Skeletal muscle cell (primary cell): ENCODE results near the gene EPS8.

ENCODE experiments used
- DNase-seq: peaks from one replicate; pipeline ENCODE4 v3.0.0-alpha.2; 2010; ENCODE audit warnings: low read depth
- H3K4me3 ChIP-seq: 2 replicates; pipeline ENCODE4 v1.5.1; 2011; ENCODE audit warnings: low read depth, mild to moderate bottlenecking, control low read depth, low read length, moderate library complexity

The EPS8 gene

DNA sequence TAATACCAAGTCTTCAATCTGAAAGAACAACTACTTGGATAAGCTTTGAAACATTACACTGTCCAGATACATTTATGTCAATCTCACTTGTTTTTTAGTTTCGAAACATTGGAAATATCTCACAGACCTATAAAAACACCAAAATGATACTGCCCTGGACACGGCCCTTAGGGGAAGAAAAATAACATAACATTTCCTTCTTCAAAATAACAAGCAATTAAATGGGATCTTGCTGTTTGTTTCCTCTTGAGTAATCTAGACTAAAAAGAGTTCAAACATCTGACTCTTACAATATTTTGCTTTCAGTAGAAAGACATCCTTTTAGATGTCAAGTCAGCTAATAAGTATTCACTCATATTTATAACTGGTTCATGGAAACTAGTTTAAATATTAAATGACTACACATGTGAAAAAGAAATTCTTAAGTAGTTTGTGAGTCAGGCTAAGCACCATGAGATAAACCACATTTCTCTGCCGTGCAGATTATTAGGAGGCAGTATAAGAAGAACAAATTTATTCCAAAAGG is 87.5 kb downstream of the EPS8 start:
- no peak overlapping the region for H3K4me3 ChIP-seq
- DNase-seq = peak; percentile 45

DNA sequence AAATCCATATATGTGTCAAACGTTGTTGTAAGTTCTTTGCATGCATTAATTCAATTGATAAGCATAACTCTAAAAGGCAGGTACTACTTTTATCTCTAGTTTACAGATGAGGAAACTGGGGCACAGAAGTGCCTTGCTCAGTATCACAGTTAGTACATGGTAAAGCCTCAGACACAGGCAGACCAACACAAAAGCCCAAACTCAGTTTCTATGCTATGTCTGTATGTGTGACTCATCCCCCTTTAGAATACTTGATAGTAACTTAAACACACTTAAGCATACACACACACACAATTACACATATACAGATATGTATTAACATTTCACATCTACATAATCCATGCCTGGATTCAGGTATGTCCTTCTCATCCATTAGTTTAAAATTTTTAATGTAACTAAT is 88.0 kb downstream of the EPS8 start:
- DNase-seq = peak; percentile 53
- no peak overlapping the region for H3K4me3 ChIP-seq

DNA sequence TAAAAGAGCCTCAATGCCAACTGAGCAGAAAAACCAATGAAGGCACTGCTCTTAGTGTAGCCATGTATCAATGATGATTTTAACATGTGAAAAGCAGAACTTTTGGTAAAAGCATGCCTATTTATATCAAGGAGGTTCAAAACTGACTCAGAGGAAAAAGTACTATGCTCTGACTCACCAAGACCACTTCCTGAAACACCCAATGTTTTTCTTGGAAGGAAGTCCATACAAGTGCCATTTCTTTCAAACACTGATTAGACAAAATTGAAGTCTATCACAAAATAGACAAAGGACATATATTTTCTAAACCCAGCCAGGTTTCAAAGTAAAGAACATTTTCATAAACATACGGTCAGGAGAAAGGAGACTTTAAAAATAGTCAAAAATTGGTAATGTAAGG is 88.6 kb downstream of the EPS8 start:
- peak; percentile 83 for DNase-seq
- no peak overlapping the region for H3K4me3 ChIP-seq

DNA sequence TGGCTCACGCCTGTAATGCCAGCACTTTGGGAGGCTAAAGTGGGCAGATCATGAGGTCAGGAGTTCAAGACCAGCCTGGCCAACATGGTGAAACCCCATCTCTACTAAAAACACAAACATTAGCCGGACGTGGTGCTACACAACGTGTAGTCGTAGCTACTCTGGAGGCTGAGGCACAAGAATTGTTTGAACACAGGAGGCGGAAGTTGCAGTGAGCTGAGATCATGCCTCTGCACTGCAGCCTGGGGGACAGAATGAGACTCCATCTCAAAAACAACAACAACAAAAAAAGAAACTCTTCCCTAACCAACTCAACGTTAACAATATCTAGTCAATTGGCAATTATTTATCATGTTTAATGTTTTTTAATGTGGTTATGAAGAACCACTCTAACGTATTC is 89.3 kb downstream of the EPS8 start:
- no peak for DNase-seq
- no peak overlapping the region for H3K4me3 ChIP-seq

DNA sequence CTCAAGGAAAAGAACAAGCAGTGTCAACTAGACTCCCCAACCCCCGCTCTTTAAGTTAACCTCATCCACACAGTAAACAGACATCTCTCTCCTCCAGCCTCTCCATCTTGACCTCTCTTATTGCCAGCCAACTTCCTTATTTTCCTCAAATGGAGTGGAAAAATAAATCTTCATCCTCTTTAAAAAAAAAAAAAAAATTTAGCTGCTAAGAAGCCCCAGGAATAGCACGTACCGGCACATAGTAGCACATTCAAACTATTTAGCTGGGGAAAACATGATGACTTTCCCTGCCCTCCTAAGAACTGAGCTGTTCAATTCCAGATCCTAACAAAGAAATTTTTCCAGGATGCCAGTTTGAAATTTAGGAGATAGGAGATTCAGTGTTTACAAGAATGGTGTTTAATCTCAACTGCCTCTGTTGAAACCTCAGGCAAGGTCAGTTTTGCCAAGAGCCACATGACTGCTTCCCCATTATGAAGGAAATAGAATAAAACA is 90.8 kb downstream of the EPS8 start:
- no peak overlapping the region for H3K4me3 ChIP-seq
- no peak for DNase-seq

DNA sequence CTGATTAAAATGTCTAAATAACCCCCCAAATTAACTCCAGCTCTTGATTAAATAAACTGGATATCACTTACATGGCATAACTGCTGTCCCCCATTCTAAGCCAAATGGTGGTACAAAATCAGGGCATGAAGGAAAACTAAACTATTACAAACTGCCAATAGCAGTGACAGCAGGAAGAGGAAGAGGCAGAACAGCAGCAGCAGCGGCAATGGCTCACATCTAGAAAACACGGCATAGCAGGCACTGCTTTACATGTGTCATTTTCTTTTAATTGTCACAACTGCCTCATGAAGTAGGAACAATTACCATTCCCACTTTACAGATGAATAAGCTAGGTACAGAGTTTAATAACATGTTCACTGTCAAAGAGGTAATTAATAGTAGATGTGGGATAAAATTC is 92.0 kb downstream of the EPS8 start:
- DNase-seq = no peak
- H3K4me3 ChIP-seq = no peak overlapping the region

DNA sequence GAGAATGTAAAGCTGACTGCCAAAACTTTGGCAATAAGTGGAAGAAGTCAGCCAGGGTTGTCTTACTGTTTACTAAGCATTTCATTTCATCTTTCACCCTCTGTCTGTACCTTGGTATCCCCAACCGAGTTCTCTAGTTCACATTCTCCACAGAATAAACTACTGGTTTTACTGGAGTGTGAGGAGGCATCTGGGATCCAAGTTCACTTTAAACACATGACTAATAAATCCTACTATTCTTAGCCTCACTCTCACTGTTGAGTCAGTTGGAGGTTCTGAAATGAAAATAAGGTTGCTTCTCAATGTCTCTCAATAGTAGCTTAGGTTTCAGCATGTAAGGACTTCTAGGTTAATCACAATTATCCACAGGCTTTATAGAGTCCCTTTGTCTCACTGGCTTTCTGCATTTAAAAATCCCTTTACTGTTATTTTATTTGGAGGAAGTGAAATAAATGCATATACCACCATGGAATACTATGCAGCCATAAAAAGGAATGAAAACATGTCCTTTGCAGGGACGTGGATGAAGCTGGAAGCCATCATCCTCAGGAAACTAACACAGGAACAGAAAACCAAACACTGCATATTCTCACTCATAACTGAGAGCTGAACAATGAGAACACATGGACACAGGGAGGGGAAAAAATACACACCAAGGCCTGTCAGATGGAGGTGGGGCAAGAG is 95.8 kb downstream of the EPS8 start:
- no peak overlapping the region for H3K4me3 ChIP-seq
- DNase-seq = no peak

DNA sequence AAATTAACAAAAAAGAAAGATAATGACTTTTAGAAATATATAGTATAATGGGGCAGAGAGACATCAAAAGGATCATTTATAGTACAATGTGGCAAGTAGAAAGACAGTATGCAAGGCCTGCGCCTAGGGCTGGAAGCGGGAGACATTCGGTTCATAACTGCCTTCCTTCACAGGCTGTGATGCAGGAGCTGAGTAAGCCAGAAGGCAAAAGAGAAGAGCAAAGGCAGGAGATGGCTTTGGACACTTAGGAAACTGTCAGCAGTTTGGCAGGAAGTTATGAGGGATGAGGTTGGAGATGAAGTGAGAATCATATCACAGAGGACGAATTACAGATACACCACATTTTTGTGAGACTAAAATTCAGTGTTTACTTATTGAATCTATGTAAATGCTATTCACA is 97.8 kb downstream of the EPS8 start:
- DNase-seq = no peak
- H3K4me3 ChIP-seq = no peak overlapping the region

DNA sequence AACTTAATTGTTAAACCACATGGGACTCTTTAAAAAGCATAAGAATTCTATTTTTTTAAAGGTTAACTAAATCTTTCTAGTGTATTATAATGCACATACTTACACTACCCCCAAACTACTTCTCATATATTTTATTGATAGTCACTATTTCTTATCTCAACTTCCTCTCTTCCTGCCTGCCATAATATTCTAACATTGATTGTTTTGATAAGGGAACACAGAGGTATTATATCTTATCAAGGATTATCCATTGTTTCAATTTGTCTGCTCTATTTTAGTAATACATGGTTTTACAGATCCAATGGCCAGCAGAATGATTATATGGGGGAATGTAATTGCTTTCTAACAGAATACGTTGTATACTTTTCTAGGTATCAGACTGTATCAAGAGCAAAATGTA is 98.9 kb downstream of the EPS8 start:
- H3K4me3 ChIP-seq = no peak overlapping the region
- no peak for DNase-seq

DNA sequence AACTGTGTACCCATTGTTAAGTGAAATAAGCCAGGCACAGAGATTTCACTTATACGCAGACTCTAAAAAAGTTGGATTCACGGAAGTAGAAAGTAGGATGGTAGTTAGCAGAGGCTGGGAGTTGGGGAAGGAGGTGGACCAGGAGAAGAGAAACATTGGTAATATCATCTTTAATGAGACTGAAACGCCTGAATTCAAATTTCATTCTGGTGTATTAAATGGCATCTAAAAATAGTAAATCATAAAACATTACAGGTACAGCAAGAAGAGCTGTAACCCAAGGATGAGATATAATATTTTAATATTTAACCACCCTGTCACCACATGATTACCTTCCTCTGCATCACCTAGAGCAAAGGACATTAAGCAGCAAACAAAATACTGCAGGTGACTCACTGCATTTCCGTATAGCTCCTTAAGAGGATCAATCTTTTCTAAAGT is 99.4 kb downstream of the EPS8 start:
- H3K4me3 ChIP-seq = no peak overlapping the region
- no peak for DNase-seq

DNA sequence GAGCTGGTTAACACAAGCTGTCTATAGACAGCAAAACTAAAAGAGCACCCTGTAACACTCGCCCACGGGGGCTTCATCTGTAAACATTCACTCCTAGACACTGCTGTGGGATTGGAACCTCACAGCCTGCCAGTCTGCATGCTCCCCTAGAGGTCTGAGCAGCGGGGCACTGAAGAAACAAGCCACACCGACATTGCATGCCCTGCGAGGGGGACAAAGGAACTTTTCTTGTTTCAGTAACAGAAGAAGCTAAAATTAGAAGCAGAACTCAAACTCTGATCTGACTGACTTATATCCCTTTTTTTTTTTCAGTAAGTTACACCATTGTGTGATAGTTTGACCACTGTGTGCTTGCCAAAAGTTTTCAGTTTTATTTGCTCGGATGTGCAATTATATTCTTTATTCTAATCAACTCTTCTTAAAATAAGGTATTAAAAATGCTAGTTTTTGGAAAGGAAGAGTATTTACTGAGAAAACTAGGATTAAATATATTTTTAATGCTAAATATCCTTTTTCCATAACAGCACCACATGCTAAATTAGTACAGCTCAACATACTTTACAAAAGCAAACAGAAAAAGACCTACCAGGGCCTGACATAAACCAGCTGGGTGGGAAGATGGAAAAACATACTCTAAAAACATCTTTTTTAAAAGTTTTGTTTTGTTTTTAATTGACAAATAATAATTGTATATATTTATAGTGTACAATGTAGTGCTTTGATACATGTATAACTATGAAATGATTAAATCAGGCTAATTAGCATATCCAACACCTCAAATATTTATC is 100.2 kb downstream of the EPS8 start:
- DNase-seq = no peak

DNA sequence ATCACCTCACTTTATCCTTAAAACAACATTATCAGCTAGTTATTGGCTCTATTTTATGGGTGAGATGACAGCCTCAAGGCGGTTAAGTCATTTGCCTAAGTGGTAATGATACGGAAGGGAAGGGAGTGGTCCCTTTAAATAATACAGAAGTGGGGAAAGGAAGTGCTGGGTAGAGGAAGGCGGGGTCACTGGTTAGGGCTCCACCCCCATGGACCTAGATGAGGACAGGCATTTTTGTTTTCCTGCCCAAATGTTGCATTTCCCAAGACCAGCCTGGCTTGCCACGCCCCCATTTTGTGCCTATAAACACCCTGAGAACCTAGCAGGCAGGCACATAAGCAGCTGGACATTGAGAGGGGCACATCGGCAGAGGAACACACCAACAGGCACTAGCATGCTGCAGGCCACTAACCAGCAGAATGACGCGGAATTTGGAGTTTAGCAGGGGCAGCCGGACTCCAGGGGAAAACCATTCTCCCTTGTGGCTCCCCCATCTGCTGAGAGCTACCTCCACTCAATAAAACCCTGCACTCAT is 100.9 kb downstream of the EPS8 start:
- H3K4me3 ChIP-seq = no peak overlapping the region

More for the DNA sequence above, 100.2 kb downstream of the EPS8 start:
- H3K4me3 ChIP-seq = no peak overlapping the region

DNA sequence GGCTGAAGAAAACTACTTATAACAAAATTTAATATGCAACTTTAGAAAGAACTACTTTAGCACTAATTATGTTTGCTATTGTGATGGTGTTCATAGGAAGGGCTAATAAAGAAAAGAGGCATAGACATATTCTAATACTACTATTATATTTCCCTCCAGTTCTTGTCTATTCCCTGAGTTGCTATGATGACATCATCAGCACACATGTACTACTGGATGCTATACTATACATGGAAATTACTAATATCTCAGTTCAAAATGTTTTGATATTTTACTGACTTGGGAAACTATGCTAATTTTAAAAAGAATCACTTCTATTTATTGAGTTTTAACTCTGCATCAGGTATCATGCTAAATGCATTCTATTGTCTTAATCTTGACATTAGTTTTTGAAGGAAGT is 101.6 kb downstream of the EPS8 start:
- H3K4me3 ChIP-seq = no peak overlapping the region
- no peak for DNase-seq

More for the DNA sequence above, 100.9 kb downstream of the EPS8 start:
- DNase-seq = no peak

DNA sequence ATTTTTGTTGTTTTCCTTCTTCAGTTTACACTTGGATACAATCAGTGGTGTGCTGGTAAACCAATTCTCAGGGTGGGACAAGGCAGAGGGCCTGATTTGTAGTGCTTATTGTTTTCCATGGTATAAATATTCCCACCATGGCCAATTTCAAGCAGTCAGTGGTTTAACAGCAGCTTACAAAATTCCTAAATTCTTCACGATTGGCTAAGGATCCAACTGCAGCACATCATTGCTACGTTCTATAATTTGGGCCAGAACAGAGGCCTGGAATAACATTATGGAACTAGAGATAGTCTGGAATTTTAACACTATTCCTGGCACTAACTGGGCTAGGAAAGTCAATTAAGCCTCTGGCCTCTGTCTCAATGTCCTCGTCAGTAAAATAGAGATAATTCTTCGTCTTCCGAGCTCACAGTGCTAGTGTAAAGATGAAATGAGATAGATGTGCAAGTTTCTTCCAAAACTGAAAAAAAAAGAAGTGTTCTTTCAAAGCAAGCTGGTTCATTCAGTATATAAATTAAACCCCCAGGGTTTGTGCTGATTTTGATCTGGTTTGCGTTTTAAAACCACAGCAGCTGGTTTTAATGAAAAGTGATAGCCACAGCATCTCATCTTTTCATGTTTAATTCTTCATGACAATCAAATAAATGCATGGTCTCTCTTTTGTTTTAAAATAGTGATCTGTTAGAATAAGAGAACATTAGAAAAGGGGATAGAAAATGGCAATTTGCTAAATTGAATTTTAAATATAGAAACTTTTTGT is 104.1 kb downstream of the EPS8 start:
- no peak overlapping the region for H3K4me3 ChIP-seq
- DNase-seq = no peak

DNA sequence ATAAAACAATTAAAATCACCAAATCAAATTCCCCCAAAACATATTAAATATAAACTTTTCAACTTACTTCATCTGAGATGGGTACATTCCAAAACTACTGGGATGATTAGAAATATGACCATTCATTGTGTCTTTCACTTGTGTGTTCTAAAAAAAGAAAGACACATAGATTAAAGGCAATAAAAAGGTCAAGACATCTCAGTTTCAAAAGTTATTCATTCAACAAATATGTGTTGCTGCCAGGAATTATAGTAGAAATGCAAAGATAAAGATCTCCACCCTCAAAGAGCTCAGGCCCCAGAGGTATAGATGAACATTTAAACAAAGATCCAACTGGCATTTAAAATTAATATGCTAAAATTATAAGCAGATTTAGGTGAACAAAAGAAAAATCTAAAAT is 106.4 kb downstream of the EPS8 start:
- no peak overlapping the region for H3K4me3 ChIP-seq
- no peak for DNase-seq

DNA sequence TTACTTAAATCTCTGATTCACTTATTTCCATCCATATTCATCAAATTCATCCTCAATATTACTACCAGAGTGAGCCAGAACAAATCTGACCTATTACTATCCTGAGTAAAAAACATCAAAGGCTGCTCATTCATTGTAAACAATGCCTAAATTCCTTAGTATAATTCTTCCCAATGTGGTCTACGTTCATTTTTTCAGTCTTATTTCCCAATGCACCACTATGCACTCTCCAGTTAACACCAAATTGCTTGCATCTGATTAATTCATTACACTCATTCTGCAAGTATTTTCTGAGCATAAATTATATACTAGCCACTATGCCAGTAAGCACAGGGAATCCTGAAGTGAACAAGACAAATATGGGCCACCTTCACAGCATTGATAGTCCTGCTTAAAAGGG is 110.0 kb downstream of the EPS8 start:
- H3K4me3 ChIP-seq = no peak overlapping the region
- DNase-seq = no peak

DNA sequence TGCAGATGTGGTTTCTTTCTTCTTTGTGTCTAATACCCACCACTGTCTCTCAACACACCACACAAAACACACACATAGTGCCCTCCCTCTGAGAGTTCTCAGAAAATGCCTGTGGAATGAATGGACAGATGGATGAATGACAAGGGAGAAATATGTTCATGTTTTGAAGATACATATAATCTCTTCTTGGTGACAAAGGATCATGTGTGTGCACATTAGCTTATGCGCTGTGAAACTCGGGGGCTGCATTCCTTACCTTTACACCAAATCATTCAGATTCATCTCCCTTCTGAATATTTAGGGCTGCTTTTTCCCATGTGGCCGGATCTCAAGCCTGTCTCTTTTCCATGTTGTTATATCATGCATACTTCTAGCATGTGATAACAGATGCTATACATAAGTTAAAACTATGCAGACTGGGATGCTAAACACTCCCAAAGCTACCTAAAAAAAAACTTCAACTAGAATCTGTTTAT is 111.4 kb downstream of the EPS8 start:
- no peak overlapping the region for H3K4me3 ChIP-seq
- no peak for DNase-seq

DNA sequence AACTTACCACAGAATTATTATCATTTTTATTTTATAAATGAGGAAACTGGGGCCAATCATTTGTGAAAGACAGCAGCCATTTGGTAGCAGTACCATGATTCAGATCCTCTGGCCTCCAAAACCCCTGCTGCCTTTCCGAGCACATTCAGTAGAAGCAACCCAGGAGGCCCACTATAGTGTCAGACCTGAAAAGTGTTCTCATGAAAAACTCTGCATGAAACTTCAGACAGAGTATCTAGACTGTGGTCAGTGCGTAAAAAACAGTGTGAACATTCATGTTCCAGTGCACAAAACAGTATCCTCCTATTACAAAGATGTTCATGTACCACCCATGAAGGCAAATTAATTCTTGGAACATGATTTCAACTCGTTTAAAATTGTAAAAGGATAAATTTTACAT is 112.0 kb downstream of the EPS8 start:
- no peak for DNase-seq
- no peak overlapping the region for H3K4me3 ChIP-seq

DNA sequence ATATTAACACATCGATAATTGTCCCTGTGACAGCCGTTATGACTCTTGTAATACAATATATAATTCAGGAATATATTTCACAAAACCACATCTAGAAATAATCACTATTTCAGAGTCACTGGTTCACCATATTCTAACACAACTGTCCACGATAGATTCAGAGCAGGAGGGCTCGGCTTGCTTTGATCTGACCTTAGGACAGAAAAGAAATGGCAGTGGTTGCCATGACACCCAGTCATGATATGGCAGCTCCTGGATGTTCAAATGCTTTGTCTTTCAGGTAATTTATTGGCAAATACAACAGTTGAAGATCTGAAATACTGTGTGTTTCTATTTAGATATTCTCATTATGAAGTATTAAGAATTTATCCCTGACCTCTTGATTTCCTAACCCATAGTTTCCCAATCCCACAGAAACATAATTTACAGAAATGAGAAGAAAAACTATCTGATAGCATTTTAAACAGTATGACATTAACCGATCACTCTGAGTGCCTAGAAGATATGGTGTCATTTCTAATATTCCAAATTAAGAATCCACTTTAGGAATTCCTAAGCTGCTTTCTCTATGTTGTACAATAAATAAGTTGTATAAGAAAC is 116.4 kb downstream of the EPS8 start:
- no peak overlapping the region for H3K4me3 ChIP-seq
- no peak for DNase-seq
